Measurements from ENCODE around the gene CSDE1.

Gene CSDE1

DNA sequence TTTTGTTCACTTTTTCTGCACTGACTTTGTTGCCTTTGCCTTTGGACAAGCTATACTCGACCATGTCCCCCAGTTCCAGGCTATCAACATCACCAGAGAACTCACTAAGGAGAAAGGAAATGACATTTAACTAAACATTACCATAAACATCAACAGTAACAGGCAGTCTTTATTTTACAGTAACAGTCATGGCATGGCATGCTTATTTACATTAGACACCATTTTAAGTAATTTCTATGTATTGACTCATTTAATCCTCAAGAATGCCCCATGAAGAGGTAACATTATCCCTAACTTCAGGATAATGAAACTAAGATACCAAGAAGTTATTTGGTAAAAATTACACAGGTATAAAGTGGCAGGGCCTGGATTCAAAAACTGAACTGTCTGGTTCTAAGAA lies 32.6 kb downstream of the CSDE1 start:
- peaks cover 72% of the 10 kb centered on the region for H3K36me3 ChIP-seq (ENCODE audit: control insufficient read depth, insufficient read depth, low read length)
- no peak overlapping the region for H3K4me3 ChIP-seq (ENCODE audit: insufficient read depth, low read depth, low read length)
- H3K9me3 ChIP-seq (ENCODE audit: control insufficient read depth, low read length): no peaks in the 10 kb centered on the region
- no peaks in the 10 kb centered on the region for H3K4me1 ChIP-seq (ENCODE audit: control insufficient read depth, insufficient read depth, low read length)
- H3K27ac ChIP-seq (ENCODE audit: insufficient read depth, low read depth, low read length, poor library complexity, severe bottlenecking): no peak overlapping the region
- no peaks in the 10 kb centered on the region for H3K27me3 ChIP-seq (ENCODE audit: control insufficient read depth, insufficient read depth, low read length, poor library complexity, severe bottlenecking)
- WGBS, 2 experiments: 87 to 94% methylated on average over 1 of the region's 1 CpG

DNA sequence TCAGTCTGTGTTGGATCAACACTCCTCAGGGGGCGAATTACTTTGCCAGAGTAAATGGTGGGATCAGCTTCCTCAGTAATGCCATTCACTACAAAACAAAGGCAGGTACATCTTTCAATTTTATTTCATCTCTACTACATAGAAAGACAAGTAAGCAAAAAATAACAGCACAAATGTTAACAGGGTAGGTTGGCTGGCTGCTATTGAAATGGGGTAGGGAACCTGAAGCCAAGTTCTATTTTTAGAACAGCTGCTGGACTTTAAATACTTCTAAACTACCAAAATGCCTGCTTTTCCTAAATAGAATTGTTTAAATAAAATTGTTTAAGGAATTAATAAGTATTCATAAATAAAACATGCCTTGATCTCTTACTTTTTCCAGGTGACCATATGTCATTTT lies 33.9 kb downstream of the CSDE1 start:
- Histone ChIP-seq H3K4me3 (ENCODE audit: insufficient read depth, low read depth, low read length) (no peak overlapping the region), H3K36me3 (ENCODE audit: control insufficient read depth, insufficient read depth, low read length) (peaks cover 72% of the 10 kb centered on the region), H3K27ac (ENCODE audit: insufficient read depth, low read depth, low read length, poor library complexity, severe bottlenecking) (no peak overlapping the region), H3K27me3 (ENCODE audit: control insufficient read depth, insufficient read depth, low read length, poor library complexity, severe bottlenecking) (no peaks in the 10 kb centered on the region), H3K4me1 (ENCODE audit: control insufficient read depth, insufficient read depth, low read length) (no peaks in the 10 kb centered on the region), H3K9me3 (ENCODE audit: control insufficient read depth, low read length) (no peaks in the 10 kb centered on the region)
- 96 to 100% methylated on average over 1 of the region's 1 CpG for WGBS, 2 experiments

DNA sequence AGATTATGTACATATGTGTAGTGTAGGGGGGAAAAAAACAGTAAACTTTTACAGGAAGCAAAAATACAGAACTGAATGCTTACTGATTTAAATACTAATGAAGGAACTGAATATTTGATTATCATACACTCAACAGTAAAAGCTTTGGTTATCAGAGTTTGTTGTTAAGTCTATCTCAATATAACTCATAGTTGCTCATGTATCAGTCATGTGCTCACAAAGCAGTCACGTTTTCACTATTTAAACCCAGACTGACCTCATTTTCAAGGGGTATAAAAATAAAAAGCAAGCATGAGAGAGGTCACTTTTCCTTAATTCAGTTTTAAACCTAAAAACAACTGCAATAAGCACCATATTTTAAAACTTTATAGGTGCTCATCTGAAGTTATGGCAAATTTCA lies 34.3 kb downstream of the CSDE1 start:
- Histone ChIP-seq H3K4me3 (ENCODE audit: insufficient read depth, low read depth, low read length) (no peak overlapping the region), H3K4me1 (ENCODE audit: control insufficient read depth, insufficient read depth, low read length) (no peaks in the 10 kb centered on the region), H3K36me3 (ENCODE audit: control insufficient read depth, insufficient read depth, low read length) (peaks cover 73% of the 10 kb centered on the region), H3K9me3 (ENCODE audit: control insufficient read depth, low read length) (no peaks in the 10 kb centered on the region), H3K27ac (ENCODE audit: insufficient read depth, low read depth, low read length, poor library complexity, severe bottlenecking) (no peak overlapping the region), H3K27me3 (ENCODE audit: control insufficient read depth, insufficient read depth, low read length, poor library complexity, severe bottlenecking) (no peaks in the 10 kb centered on the region)
- 0 to 17% methylated on average over 1 of the region's 1 CpG for WGBS, 2 experiments

DNA sequence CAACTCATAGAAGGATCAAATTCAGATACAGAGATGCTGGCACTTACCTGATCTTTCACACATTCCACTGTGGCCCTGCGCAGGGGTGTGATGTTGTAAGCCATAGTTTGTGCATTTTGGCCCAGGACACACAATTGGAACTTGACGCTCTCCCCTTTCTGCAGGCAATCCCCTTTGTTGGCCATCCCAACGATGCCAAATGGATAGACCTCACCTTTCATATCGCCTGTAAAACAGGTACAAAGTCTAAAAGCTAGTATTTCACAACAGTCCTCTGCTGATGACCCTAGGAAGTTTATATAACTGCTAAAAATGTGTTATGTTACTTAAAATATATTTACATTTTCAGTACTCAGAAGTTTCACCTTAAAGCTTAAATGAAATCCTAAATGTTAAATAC lies 37.3 kb downstream of the CSDE1 start:
- Histone ChIP-seq H3K27ac (ENCODE audit: insufficient read depth, low read depth, low read length, poor library complexity, severe bottlenecking) (no peak overlapping the region), H3K9me3 (ENCODE audit: control insufficient read depth, low read length) (no peaks in the 10 kb centered on the region), H3K4me3 (ENCODE audit: insufficient read depth, low read depth, low read length) (no peak overlapping the region), H3K4me1 (ENCODE audit: control insufficient read depth, insufficient read depth, low read length) (peaks cover 7% of the 10 kb centered on the region), H3K36me3 (ENCODE audit: control insufficient read depth, insufficient read depth, low read length) (peaks cover 55% of the 10 kb centered on the region), H3K27me3 (ENCODE audit: control insufficient read depth, insufficient read depth, low read length, poor library complexity, severe bottlenecking) (no peaks in the 10 kb centered on the region)
- WGBS, 2 experiments: 97% methylated on average over 4 of the region's 4 CpGs

DNA sequence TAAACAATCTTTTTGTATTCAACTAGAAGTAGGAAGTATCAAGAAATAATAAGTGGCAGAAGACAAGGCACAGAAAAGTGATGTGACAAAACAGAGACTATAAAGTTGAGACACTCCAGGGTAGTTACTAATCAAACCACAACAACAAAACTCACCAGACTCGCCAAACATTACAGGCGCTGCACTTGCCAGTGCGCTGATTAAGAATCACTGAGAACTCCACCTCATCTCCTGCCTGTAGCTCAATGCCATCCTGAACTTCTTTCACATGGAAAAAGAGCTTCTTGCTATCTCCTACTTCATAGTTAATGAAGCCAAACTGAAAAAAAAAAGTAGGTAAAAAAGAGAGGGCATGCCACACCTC lies 38.4 kb downstream of the CSDE1 start:
- Histone ChIP-seq H3K4me3 (ENCODE audit: insufficient read depth, low read depth, low read length) (no peak overlapping the region), H3K4me1 (ENCODE audit: control insufficient read depth, insufficient read depth, low read length) (peaks cover 7% of the 10 kb centered on the region), H3K9me3 (ENCODE audit: control insufficient read depth, low read length) (no peaks in the 10 kb centered on the region), H3K36me3 (ENCODE audit: control insufficient read depth, insufficient read depth, low read length) (peaks cover 44% of the 10 kb centered on the region), H3K27me3 (ENCODE audit: control insufficient read depth, insufficient read depth, low read length, poor library complexity, severe bottlenecking) (no peaks in the 10 kb centered on the region), H3K27ac (ENCODE audit: insufficient read depth, low read depth, low read length, poor library complexity, severe bottlenecking) (no peak overlapping the region)
- 92 to 95% methylated on average over 3 of the region's 3 CpGs for WGBS, 2 experiments

DNA sequence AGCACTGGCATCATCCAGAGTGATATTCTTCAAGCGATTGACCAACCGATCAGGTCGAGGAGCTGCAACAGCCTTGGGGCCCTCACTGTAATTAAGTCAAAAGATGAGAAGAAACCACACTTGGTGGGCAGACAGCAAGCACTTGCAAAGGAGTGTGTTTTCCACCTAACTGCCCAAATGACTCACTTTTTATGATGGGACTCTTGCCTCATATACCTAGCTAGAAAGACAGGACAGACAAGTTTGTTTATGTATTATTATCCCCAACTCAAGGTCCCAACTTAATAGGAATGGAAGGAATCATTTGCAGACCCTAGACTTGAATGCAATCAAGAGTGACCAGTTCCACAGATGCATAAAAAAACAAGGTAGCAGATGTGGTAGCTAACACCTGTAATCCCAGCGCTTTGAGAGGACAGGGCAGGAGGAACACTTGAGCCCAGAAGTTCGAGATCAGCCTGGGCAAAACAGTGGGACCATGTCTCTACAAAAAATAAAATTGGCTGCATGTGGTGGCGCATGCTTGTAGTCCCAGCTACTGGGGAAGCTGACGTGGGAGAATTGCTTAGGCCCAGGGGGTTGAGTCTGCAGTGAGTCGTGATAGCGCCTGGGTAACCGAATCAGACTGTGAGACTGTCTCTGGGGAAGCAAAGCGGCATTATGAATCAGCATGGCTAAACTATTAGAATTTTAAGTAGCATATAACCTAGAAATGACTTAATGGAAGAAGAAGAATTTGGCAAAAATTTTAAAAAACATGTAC lies 38.9 kb downstream of the CSDE1 start:
- H3K4me3 ChIP-seq (ENCODE audit: insufficient read depth, low read depth, low read length): no peak overlapping the region
- peaks cover 7% of the 10 kb centered on the region for H3K4me1 ChIP-seq (ENCODE audit: control insufficient read depth, insufficient read depth, low read length)
- H3K27ac ChIP-seq (ENCODE audit: insufficient read depth, low read depth, low read length, poor library complexity, severe bottlenecking): no peak overlapping the region
- H3K36me3 ChIP-seq (ENCODE audit: control insufficient read depth, insufficient read depth, low read length): peaks cover 44% of the 10 kb centered on the region
- no peaks in the 10 kb centered on the region for H3K27me3 ChIP-seq (ENCODE audit: control insufficient read depth, insufficient read depth, low read length, poor library complexity, severe bottlenecking)
- H3K9me3 ChIP-seq (ENCODE audit: control insufficient read depth, low read length): no peaks in the 10 kb centered on the region
- 94 to 95% methylated on average over 11 of the region's 11 CpGs for WGBS, 2 experiments

DNA sequence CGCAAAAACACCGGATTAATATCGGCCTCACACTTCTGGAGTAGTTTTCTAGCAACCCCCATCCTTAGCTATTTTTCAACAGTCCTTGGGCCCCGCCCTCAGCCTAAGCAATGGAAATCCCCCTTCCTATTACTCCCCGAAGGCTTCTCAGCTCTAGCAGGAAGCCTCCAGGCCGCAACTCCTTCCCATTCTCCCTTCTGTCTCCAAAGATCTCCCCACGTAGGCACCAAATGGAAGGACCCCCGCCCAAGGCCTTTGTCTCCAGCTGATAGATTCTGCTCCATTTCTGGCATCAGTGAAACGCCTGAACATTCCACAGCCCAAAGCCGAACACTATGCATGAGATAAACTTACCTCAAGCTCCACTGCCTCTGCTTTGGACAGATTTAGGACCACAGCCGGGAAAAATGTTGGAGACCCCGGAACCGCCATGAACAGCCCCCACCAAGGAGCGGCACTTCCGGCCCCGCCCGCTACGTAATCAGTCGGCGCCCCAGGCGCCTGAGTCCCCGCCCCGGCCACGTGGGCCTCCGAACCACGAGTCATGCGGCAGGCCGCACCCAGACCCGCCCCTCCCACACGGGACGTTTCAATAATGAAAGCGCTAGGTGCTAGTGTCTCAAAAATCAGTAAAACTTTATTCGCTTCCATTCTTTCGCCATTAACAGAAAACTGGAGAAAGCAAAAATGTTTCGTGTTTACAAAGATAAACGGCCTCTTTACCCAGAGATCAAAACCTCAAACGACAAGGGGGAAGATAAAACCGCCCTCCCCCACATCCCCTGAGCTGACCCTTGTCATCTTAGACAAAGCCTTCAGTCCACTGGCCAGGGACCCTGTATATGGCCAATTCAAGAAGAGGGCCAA lies 41.2 kb downstream of the CSDE1 start, which contains the start of gene NRAS:
Gene NRAS (minus strand): TSS at position 468 of the 867 bp plus-strand sequence. CDS start 611 bp downstream, outside the sequence.
- peaks cover 37% of the 10 kb centered on the region for H3K36me3 ChIP-seq (ENCODE audit: control insufficient read depth, insufficient read depth, low read length)

DNA sequence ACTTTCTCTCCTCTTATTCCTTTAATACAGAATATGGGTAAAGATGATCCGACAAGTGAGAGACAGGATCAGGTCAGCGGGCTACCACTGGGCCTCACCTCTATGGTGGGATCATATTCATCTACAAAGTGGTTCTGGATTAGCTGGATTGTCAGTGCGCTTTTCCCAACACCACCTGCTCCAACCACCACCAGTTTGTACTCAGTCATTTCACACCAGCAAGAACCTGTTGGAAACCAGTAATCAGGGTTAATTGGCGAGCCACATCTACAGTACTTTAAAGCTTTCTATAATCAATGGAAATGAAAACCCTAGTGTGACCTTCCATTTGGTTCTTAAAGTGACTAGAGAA lies 41.9 kb downstream of the CSDE1 start:
- WGBS, 2 experiments: 50 to 53% methylated on average over 4 of the region's 4 CpGs
- peak overlapping the region; percentile 95 for H3K4me3 ChIP-seq (ENCODE audit: insufficient read depth, low read depth, low read length)
- peaks cover 36% of the 10 kb centered on the region for H3K36me3 ChIP-seq (ENCODE audit: control insufficient read depth, insufficient read depth, low read length)
- H3K27me3 ChIP-seq (ENCODE audit: control insufficient read depth, insufficient read depth, low read length, poor library complexity, severe bottlenecking): no peaks in the 10 kb centered on the region
- no peaks in the 10 kb centered on the region for H3K9me3 ChIP-seq (ENCODE audit: control insufficient read depth, low read length)
- peak overlapping the region; percentile 78 for H3K27ac ChIP-seq (ENCODE audit: insufficient read depth, low read depth, low read length, poor library complexity, severe bottlenecking)
- H3K4me1 ChIP-seq (ENCODE audit: control insufficient read depth, insufficient read depth, low read length): peaks cover 7% of the 10 kb centered on the region

More for the DNA sequence above, 41.2 kb downstream of the CSDE1 start, which contains the start of gene NRAS:
- Histone ChIP-seq H3K4me3 (ENCODE audit: insufficient read depth, low read depth, low read length) (peak within 1 kb of the TSS; percentile 95), H3K9me3 (ENCODE audit: control insufficient read depth, low read length) (no peaks in the 10 kb centered on the region), H3K27me3 (ENCODE audit: control insufficient read depth, insufficient read depth, low read length, poor library complexity, severe bottlenecking) (no peaks in the 10 kb centered on the region), H3K4me1 (ENCODE audit: control insufficient read depth, insufficient read depth, low read length) (peaks cover 7% of the 10 kb centered on the region), H3K27ac (ENCODE audit: insufficient read depth, low read depth, low read length, poor library complexity, severe bottlenecking) (peak within 1 kb of the TSS; percentile 84)
- WGBS, 2 experiments: 1% methylated on average over 38 of the region's 38 CpGs

DNA sequence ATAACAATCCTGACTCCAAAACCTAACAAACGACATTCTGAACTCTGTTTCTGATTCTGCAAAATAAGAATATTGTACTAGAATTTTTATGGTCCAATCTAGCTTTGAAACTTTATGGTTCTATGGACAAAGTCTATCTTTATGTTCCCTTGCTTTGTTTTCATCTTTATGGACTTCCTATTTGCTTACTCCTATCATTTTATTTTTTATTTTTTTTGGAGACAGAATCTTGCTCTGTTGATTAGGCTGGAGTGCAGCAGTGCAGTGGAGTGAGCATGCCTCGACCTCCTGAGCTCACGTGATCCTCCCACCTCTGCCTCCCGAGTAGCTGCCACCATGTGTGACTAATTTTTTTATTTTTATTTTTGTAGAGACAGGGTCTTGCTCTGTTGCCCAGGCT lies 44.8 kb downstream of the CSDE1 start:
- Histone ChIP-seq H3K4me1 (ENCODE audit: control insufficient read depth, insufficient read depth, low read length) (peaks cover 7% of the 10 kb centered on the region), H3K36me3 (ENCODE audit: control insufficient read depth, insufficient read depth, low read length) (peaks cover 38% of the 10 kb centered on the region), H3K27ac (ENCODE audit: insufficient read depth, low read depth, low read length, poor library complexity, severe bottlenecking) (no peak overlapping the region), H3K4me3 (ENCODE audit: insufficient read depth, low read depth, low read length) (no peak overlapping the region), H3K27me3 (ENCODE audit: control insufficient read depth, insufficient read depth, low read length, poor library complexity, severe bottlenecking) (no peaks in the 10 kb centered on the region), H3K9me3 (ENCODE audit: control insufficient read depth, low read length) (no peaks in the 10 kb centered on the region)
- 90 to 92% methylated on average over 3 of the region's 4 CpGs for WGBS, 2 experiments

DNA sequence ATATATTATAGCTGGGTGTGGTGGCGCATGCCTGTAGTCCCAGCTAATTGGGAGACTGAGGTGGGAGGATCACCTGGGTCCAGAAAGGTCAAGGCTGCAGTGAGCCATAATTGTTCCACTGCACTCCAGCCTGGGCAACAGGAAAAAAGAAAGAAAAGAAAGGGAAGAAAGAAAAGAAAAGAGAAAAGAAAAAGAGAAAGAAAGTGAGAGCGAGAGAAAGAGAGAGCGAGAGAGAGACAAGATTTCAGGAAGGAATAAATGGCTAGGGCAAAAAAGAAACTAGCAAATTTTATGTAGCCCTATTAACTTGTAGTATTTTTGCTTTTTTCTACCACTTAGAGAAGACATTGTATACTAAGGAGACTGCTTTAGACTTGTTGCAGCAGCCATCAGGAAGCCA lies 47.4 kb downstream of the CSDE1 start:
- 94 to 96% methylated on average over 3 of the region's 3 CpGs for WGBS, 2 experiments
- Histone ChIP-seq H3K27me3 (ENCODE audit: control insufficient read depth, insufficient read depth, low read length, poor library complexity, severe bottlenecking) (no peaks in the 10 kb centered on the region), H3K36me3 (ENCODE audit: control insufficient read depth, insufficient read depth, low read length) (peaks cover 52% of the 10 kb centered on the region), H3K9me3 (ENCODE audit: control insufficient read depth, low read length) (no peaks in the 10 kb centered on the region), H3K4me3 (ENCODE audit: insufficient read depth, low read depth, low read length) (no peak overlapping the region), H3K4me1 (ENCODE audit: control insufficient read depth, insufficient read depth, low read length) (no peaks in the 10 kb centered on the region), H3K27ac (ENCODE audit: insufficient read depth, low read depth, low read length, poor library complexity, severe bottlenecking) (no peak overlapping the region)
